D721Med (cell line): ENCODE results near the gene MCUB.

Experiments used
- DNase-seq: peaks from one replicate; pipeline ENCODE4 v3.0.0; 2011; ENCODE audit warnings: low spot score; ENCODE audit not compliant: insufficient read length
- FAIRE-seq: peaks from 2 replicates; lab custom pipeline; 2011; peaks lifted over from hg19 to GRCh38; lab: Jason Lieb, UNC
- TF ChIP-seq, protein P1 (sequence below): IDR thresholded peaks from 2 replicates; pipeline ENCODE4 v1.5.1; 2012; ENCODE audit warnings: mild to moderate bottlenecking, control low read depth; ENCODE audit not compliant: insufficient read depth; ENCODE audit errors: missing control alignments

The MCUB gene

DNA sequence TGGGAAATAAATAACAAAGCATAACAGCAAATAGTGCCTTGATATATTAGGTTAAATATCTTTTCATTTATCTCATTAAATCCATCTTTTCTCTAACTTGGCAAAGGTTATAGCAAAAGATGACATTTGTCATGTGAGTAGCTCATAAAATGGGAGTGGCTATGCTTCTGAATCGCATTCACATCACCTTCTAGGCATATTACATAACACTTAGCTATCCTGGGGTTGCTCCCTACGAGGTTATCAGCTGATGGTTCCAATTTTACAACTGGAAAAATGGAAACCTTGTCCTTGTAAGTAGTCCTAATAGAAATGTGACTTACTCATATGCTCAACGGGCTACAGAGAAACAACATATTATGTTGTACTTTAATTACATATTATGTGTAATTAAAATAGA lies 153.5 kb downstream of the MCUB start:
- TF ChIP-seq, protein P1, sequence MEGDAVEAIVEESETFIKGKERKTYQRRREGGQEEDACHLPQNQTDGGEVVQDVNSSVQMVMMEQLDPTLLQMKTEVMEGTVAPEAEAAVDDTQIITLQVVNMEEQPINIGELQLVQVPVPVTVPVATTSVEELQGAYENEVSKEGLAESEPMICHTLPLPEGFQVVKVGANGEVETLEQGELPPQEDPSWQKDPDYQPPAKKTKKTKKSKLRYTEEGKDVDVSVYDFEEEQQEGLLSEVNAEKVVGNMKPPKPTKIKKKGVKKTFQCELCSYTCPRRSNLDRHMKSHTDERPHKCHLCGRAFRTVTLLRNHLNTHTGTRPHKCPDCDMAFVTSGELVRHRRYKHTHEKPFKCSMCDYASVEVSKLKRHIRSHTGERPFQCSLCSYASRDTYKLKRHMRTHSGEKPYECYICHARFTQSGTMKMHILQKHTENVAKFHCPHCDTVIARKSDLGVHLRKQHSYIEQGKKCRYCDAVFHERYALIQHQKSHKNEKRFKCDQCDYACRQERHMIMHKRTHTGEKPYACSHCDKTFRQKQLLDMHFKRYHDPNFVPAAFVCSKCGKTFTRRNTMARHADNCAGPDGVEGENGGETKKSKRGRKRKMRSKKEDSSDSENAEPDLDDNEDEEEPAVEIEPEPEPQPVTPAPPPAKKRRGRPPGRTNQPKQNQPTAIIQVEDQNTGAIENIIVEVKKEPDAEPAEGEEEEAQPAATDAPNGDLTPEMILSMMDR: no peak
- no peak for DNase-seq
- FAIRE-seq: no peak

DNA sequence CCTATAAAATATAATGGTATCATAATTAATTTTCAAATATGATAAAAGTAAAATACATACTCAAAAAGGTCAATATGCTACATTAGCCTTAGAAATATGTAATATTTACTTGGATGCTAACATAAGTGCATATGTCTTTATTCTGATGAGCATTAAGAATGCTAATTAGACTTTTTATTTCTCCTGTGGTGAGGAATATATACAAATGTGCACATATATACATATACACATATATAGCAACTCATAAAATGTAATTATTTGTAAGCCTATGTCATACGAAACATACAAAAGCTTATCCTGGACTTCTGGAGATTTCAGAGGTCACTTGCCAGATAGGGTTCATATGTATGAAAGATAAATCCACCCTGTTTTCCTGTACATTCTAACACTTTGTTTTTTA lies 158.7 kb downstream of the MCUB start:
- no peak for FAIRE-seq
- TF ChIP-seq, protein P1: no peak

DNA sequence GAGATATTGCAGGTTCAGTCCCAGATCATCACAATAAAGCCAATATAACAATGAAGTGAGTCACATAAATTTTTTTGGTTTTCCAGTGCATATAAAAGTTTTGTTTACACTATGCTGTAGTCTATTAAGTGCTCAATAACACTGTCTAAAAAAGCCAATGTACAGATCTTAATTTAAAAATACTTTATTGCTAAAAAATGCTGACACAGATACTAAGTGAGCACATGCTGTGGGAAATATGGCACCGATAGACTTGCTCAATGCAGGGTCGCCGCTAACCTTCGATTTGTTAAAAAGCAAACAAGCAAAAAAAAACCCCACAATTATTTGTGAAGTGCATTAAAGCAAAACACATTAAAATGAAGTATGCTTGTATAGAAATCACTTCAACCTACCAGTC lies 159.6 kb downstream of the MCUB start:
- DNase-seq (no peak), FAIRE-seq (no peak)
- TF ChIP-seq, protein P1: no peak

More for the DNA sequence above, 158.7 kb downstream of the MCUB start:
- no peak for DNase-seq

DNA sequence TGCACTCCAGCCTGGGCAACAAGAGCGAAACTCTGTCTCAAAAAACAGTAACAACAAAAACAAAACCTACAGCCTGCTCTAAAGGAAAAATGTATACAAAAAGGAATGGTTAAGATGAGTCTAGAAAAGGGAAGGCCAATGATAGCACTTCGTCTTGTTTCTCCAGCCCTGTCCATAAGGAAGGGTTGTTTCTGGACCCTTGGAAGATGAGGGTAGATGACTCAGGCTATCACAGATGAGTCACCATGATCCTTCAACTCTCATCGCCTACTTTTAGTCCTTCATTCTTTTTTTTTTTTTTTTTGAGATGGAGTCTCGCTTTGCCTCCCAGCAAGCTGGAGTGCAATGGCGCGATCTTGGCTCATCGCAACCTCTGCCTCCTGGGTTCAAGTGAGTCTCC lies 161.0 kb downstream of the MCUB start:
- DNase-seq: no peak
- FAIRE-seq: no peak
- TF ChIP-seq, protein P1: no peak

DNA sequence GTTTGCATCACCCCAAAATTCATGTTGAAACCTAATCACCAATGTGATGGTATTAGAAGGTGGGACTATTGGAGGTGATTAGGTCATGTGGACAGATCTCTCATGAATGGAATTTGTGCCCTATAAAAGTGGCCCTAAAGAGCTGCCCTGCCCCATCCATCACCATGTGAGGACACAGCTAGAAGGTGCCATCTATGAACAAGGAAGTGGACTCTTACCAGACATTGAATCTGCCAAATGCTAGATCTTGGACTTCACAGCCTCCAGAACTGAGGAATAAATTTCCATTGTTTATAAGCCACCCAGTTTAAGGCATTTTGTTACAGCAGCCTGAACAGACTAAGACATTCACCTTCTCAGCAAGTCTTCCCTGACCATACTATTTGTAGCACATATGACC lies 162.3 kb downstream of the MCUB start:
- FAIRE-seq: no peak

DNA sequence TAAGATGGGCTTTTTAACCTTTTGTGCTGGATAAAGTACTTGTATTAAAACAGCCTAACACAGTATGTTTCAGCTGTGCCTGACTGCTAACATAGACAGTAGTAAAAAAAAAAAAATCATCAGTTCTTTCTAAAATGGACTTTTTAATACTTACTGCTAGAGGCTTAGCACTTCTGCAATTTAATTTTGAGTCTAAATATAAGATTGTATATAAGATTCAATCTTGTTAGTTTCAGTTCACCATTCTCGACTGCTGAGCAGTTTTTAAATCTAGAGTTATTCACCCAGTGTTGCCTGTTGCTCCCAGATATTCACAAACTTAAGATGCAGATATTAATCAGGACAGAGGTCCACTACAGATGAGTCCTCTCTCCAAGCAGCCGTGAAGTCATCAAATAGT lies 163.1 kb downstream of the MCUB start:
- FAIRE-seq (no peak), DNase-seq (no peak)
- TF ChIP-seq, protein P1: no peak

More for the DNA sequence above, 162.3 kb downstream of the MCUB start:
- TF ChIP-seq, protein P1: no peak
- no peak for DNase-seq

DNA sequence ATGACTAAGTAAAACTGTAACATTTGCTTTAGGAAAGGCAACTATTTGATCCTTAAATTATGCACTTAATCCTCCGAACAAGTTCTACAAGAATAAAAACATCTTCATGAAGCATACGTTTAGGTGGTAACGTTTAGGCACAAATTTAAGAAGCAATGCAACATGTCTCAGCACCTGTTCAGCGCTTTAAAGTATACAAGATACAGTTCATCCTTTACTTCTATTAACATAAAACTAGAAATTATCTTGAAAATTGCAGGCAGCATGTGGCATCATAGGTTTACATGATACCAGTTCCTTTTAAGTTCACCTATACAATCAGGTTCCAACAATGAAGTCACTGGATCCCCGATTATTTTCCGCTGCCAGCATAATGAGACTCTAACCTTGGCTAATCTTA lies 168.3 kb downstream of the MCUB start:
- DNase-seq: no peak
- TF ChIP-seq, protein P1: no peak
- FAIRE-seq: no peak
